Right atrium auricular region (tissue), 2 donors: Measurements from ENCODE around the gene CLDN24. TPM values are rescaled to one million over a fixed set of nuclear protein-coding genes. Genes with fewer than 3 reads are reported as not detected.

Source experiments
- DNase-seq: peaks from one replicate; pipeline ENCODE4 v3.0.0-alpha.2; 2019; ENCODE audit warnings: low spot score
- H3K27ac ChIP-seq, 2 donors: fragments of 200-600 bp; sonication (generic); 1 replicate in 1 of 2; 2 replicates in 1 of 2; pipeline ENCODE4 v1.5.1; 2016 to 2019
- H3K27me3 ChIP-seq, 2 donors: fragments of 200-600 bp; sonication (generic); one replicate each; pipeline versions ENCODE4 v1.5.1 to v1.6.0; 2017 to 2019
- H3K36me3 ChIP-seq: fragments of 200-600 bp; sonication (generic); one replicate; pipeline ENCODE4 v1.5.1; 2016
- H3K4me1 ChIP-seq, 2 donors: fragments of 200-600 bp; sonication (generic); one replicate each; pipeline versions ENCODE4 v1.5.1 to v1.6.0; 2017 to 2019
- H3K4me3 ChIP-seq, 2 donors: fragments of 200-600 bp; sonication (generic); 1 replicate in 1 of 2; 2 replicates in 1 of 2; pipeline ENCODE4 v1.5.1; 2017 to 2019; ENCODE audit warnings: mild to moderate bottlenecking in 1 of 2, moderate library complexity in 1 of 2
- H3K9me3 ChIP-seq, 2 donors: fragments of 200-600 bp; sonication (generic); one replicate each; pipeline ENCODE4 v1.5.1; 2019
- CTCF ChIP-seq, 2 donors: fragments of 200-600 bp; sonication (generic); IDR thresholded peaks; one replicate each; pipeline ENCODE4 v1.5.1; 2019; ENCODE audit warnings: antibody characterized with exemption in 2 of 2
- total RNA-seq, 2 donors: library from RNA; depleted of rRNA; stranded (reverse); fragments of >200 nt; gene quantifications; one replicate each; pipeline ENCODE4 v1.1.0, GENCODE V29; 2016

Gene CLDN24
- total RNA-seq, 2 donors from 2014 or later, result not detected

DNA sequence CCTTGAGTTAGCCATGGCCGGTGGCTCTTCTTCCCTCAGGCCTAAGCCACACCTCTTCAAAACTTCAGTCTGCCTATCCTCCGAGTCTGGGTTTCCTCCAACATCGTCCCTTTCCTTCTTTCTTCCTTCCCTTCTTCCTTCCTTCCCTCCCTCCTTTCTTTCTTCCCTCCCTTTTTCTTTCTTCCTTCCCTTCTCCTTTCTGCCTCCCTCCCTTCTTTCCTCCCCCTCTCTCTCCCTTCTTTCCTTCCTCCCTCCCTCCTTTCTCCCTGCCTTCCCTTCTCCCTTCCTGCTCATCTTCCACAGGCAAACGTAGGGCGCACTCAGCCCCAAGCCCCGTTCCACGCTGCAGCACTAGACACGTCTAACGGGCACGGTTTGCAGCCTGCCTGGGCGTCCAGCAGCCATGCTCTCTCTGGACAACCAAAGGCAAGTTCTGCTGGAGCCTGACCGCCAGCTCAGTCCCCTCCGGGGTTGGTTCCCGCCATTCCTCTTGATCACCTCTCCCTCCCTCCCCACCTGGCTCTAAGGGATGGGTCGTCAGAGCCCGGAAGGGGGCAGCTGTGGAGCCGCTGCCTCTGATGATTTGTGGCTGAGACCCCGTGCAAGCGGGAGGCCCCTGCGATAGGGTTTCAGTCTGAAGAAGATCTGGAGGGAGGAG, 34.1 kb upstream of the CLDN24 start:
- Histone ChIP-seq H3K4me3 (no peak overlapping the region), H3K9me3 (no peaks in the 10 kb centered on the region), H3K4me1 (no peaks in the 10 kb centered on the region), H3K27ac (no peak overlapping the region), H3K36me3 (no peaks in the 10 kb centered on the region), H3K27me3 (no peaks in the 10 kb centered on the region)
- no peak for DNase-seq
- TF ChIP-seq CTCF (IDR thresholded peaks at IDR 0.05), result no peak

GRCh38 chr4:183355405-183355804, 33.2 kb upstream of the CLDN24 start:
- Histone ChIP-seq H3K4me1 (no peaks in the 10 kb centered on the region), H3K27ac (no peak overlapping the region), H3K36me3 (no peaks in the 10 kb centered on the region), H3K27me3 (no peaks in the 10 kb centered on the region), H3K9me3 (no peaks in the 10 kb centered on the region), H3K4me3 (no peak overlapping the region)
- no peak for TF ChIP-seq CTCF (IDR thresholded peaks at IDR 0.05)
- DNase-seq, result no peak

- no peaks in the 10 kb centered on the region for H3K4me1 ChIP-seq
- H3K4me3 ChIP-seq, result no peak overlapping the region
- no peak for DNase-seq
- no peaks in the 10 kb centered on the region for H3K9me3 ChIP-seq
- no peaks in the 10 kb centered on the region for H3K36me3 ChIP-seq
- no peak for TF ChIP-seq CTCF (IDR thresholded peaks at IDR 0.05)
- H3K27ac ChIP-seq, result no peak overlapping the region
- H3K27me3 ChIP-seq, result no peaks in the 10 kb centered on the region
Observed at GRCh38 chr4:183354219-183354618, 32.0 kb upstream of the CLDN24 start.

GRCh38 chr4:183353557-183353956, 31.3 kb upstream of the CLDN24 start:
- Histone ChIP-seq H3K9me3 (no peaks in the 10 kb centered on the region), H3K27ac (no peak overlapping the region), H3K27me3 (no peaks in the 10 kb centered on the region), H3K4me1 (no peaks in the 10 kb centered on the region), H3K4me3 (no peak overlapping the region), H3K36me3 (no peaks in the 10 kb centered on the region)
- DNase-seq, result no peak
- no peak for TF ChIP-seq CTCF (IDR thresholded peaks at IDR 0.05)

DNA sequence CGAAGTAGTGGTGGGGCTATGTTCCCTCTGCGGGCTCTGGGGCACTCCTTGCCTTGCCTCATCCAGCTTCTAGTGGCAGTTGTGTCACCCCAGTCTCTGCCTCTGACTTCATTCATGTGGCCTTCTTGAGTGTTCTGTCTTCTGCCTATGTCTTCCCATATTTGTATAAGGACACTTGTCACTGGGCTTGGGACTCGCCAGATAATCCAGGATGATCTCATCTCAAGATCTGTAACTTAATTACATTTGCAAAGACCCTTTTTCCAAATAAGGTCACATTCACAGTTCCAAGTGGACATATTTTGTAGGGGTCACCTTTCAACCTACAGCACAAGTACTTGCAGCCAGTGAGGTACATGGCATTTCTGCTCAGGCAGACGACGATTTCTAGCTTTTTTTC, 30.3 kb upstream of the CLDN24 start:
- no peaks in the 10 kb centered on the region for H3K9me3 ChIP-seq
- H3K4me1 ChIP-seq, result no peaks in the 10 kb centered on the region
- DNase-seq, result no peak
- H3K27ac ChIP-seq, result no peak overlapping the region
- no peaks in the 10 kb centered on the region for H3K36me3 ChIP-seq
- H3K27me3 ChIP-seq, result no peaks in the 10 kb centered on the region
- no peak for TF ChIP-seq CTCF (IDR thresholded peaks at IDR 0.05)
- no peak overlapping the region for H3K4me3 ChIP-seq
